ENCODE measurements around the gene RPP25L. TPM values are rescaled to one million over a fixed set of nuclear protein-coding genes. Genes with fewer than 3 reads are reported as not detected.
A peak's percentile ranks its signal among the peaks of the same experiment; 100 is the strongest.
"Not testable (repeated sequence)": the region's sequence is repeated elsewhere in the genome, so short reads cannot be mapped to it uniquely, and the experiment has no call there.

Gene RPP25L
- polyA plus RNA-seq, 1 donor from 2014 or later: 31.4 TPM

GRCh38 chr9:34642679-34643078 is 30.8 kb upstream of the RPP25L start:
- Histone ChIP-seq H3K4me3 (ENCODE audit: low read length) (no peak overlapping the region), H3K9me3 (ENCODE audit: low read length) (no peaks in the 10 kb centered on the region), H3K79me2 (replicated peaks; ENCODE audit: insufficient read depth, low read length) (no peaks in the 10 kb centered on the region), H2AFZ (ENCODE audit: low read depth, low read length) (no peak overlapping the region), H3K9me2 (ENCODE audit: insufficient read depth, low read length) (no peaks in the 10 kb centered on the region), H4K20me1 (ENCODE audit: insufficient read depth) (no peaks in the 10 kb centered on the region), H3K9ac (ENCODE audit: low read length) (no peak overlapping the region), H3K4me2 (ENCODE audit: low read length) (no peak overlapping the region), H3K27ac (ENCODE audit: low read length) (no peak overlapping the region), H3F3A (ENCODE audit: insufficient read depth, low read length, poor library complexity, severe bottlenecking) (no peaks in the 10 kb centered on the region), H3K36me3 (ENCODE audit: insufficient read depth, low read length) (no peaks in the 10 kb centered on the region), H3K27me3 (ENCODE audit: insufficient read depth, low read depth, low read length) (no peaks in the 10 kb centered on the region)
- no peak for TF ChIP-seq CTCF (IDR thresholded peaks at IDR 0.05; ENCODE audit: poor library complexity, severe bottlenecking)
- no peak for TF ChIP-seq TAF1 (IDR thresholded peaks at IDR 0.05; ENCODE audit: low read depth)
- no peak for TF ChIP-seq EP300 (conservative IDR thresholded peaks at IDR 0.05; ENCODE audit: poor library complexity, severe bottlenecking)
- TF ChIP-seq MXI1 (conservative IDR thresholded peaks at IDR 0.05; ENCODE audit: poor library complexity, severe bottlenecking): no peak
- TF ChIP-seq RAD21 (conservative IDR thresholded peaks at IDR 0.05): no peak
- no peak for TF ChIP-seq REST (IDR thresholded peaks at IDR 0.05; ENCODE audit: borderline replicate concordance)
- TF ChIP-seq EZH2 (IDR thresholded peaks at IDR 0.05; ENCODE audit: borderline replicate concordance, insufficient read depth, low read length, poor library complexity, severe bottlenecking): no peak
- no peak for TF ChIP-seq POLR2AphosphoS5 (IDR thresholded peaks at IDR 0.05)
- no peak for TF ChIP-seq SMC3 (conservative IDR thresholded peaks at IDR 0.05; ENCODE audit: poor library complexity)

GRCh38 chr9:34639322-34639721 is 27.4 kb upstream of the RPP25L start:
- not testable (repeated sequence) for H3K36me3 ChIP-seq (ENCODE audit: insufficient read depth, low read length); H2AFZ ChIP-seq (ENCODE audit: low read depth, low read length); H3K27me3 ChIP-seq (ENCODE audit: insufficient read depth, low read depth, low read length); H3F3A ChIP-seq (ENCODE audit: insufficient read depth, low read length, poor library complexity, severe bottlenecking); H3K4me2 ChIP-seq (ENCODE audit: low read length); H3K27ac ChIP-seq (ENCODE audit: low read length); H4K20me1 ChIP-seq (ENCODE audit: insufficient read depth); H3K4me3 ChIP-seq (ENCODE audit: low read length); H3K9me3 ChIP-seq (ENCODE audit: low read length); H3K9me2 ChIP-seq (ENCODE audit: insufficient read depth, low read length); H3K79me2 ChIP-seq (replicated peaks; ENCODE audit: insufficient read depth, low read length); H3K9ac ChIP-seq (ENCODE audit: low read length)

GRCh38 chr9:34638138-34638445 is 26.2 kb upstream of the RPP25L start:
- Histone ChIP-seq H4K20me1 (ENCODE audit: insufficient read depth) (no peaks in the 10 kb centered on the region), H2AFZ (ENCODE audit: low read depth, low read length) (peak overlapping the region; percentile 63), H3K27ac (ENCODE audit: low read length) (peak overlapping the region; percentile 68), H3K4me3 (ENCODE audit: low read length) (peak overlapping the region; percentile 93), H3K79me2 (replicated peaks; ENCODE audit: insufficient read depth, low read length) (peaks cover 6% of the 10 kb centered on the region), H3K4me2 (ENCODE audit: low read length) (peak overlapping the region; percentile 72), H3K27me3 (ENCODE audit: insufficient read depth, low read depth, low read length) (no peaks in the 10 kb centered on the region), H3K9me3 (ENCODE audit: low read length) (no peaks in the 10 kb centered on the region), H3K9me2 (ENCODE audit: insufficient read depth, low read length) (no peaks in the 10 kb centered on the region), H3K9ac (ENCODE audit: low read length) (peak overlapping the region; percentile 75), H3F3A (ENCODE audit: insufficient read depth, low read length, poor library complexity, severe bottlenecking) (no peaks in the 10 kb centered on the region), H3K36me3 (ENCODE audit: insufficient read depth, low read length) (no peaks in the 10 kb centered on the region)
- TF ChIP-seq CTCF (IDR thresholded peaks at IDR 0.05; ENCODE audit: poor library complexity, severe bottlenecking): no peak
